Pancreas (tissue), 10 donors: ENCODE results near the gene ACOX1. TPM values are rescaled to one million over a fixed set of nuclear protein-coding genes. Genes with fewer than 3 reads are reported as not detected.
A peak's percentile ranks its signal among the peaks of the same experiment; 100 is the strongest.

ENCODE experiments used
- ATAC-seq, 4 donors: fragments of 200-7000 bp; cut with Tn5 transposase; one replicate each; pipeline versions ENCODE4 v1.8.0 to v1.9.1; 2020; ENCODE audit warnings: mild to moderate bottlenecking in 4 of 4, moderate library complexity in 4 of 4
- DNase-seq, 6 donors: peaks; one replicate each; pipeline ENCODE4 v3.0.0-alpha.2; 2020
- FAIRE-seq: peaks from 2 replicates; lab custom pipeline; 2012; peaks lifted over from hg19 to GRCh38; lab: Jason Lieb, UNC
- H3K27ac ChIP-seq, 4 donors: fragments of 200-600 bp; sonication (generic); 1 replicate in 3 of 4; 2 replicates in 1 of 4; pipeline versions ENCODE4 v1.5.0 to v1.8.0; 2020
- H3K27me3 ChIP-seq, 4 donors: fragments of 200-600 bp; one replicate each; pipeline ENCODE4 v1.8.0; 2021
- H3K36me3 ChIP-seq, 3 donors: fragments of 200-600 bp; sonication (generic) in 1 of 3; one replicate each; pipeline versions ENCODE4 v1.5.0 to v1.8.0; 2020 to 2021
- H3K4me1 ChIP-seq, 3 donors: fragments of 200-600 bp; one replicate each; pipeline ENCODE4 v1.8.0; 2021
- H3K4me3 ChIP-seq, 4 donors: fragments of 200-600 bp; sonication (generic) in 2 of 4; one replicate each; pipeline versions ENCODE4 v1.5.0 to v1.8.0; 2020 to 2021
- H3K9me3 ChIP-seq, 4 donors: fragments of 200-600 bp; one replicate each; pipeline ENCODE4 v1.8.0; 2021
- WGBS, 2 donors: extraction: QIAGEN DNeasy Blood & Tissue Kit; methylation state at CpG; one replicate each; pipeline ENCODE4 v1.1.7; 2013; 5-methylcytosine and 5-hydroxymethylcytosine counted together
- intact Hi-C, 3 donors: fragments of 100-400 bp; cut with DNase I; formaldehyde crosslinking; loops; one replicate each; pipeline versions ENCODE4 v1.11.1 to v1.14.2; 2022
- polyA plus RNA-seq, 2 donors: library from polyadenylated mRNA; stranded (reverse); fragments of 200-250 nt; gene quantifications; one replicate each; pipeline ENCODE4 v1.2.3, GENCODE V29; 2013
- total RNA-seq, 6 donors: library from RNA; stranded (reverse); fragmentation: NEBNext Ultra II Directional in 4 of 6; extraction: Animal tissue kit (Norgen Biotek cat#: 25700) in 4 of 6; gene quantifications; one replicate each; pipeline versions ENCODE4 v1.2.1 to v1.2.4, GENCODE V29; 2021 to 2023
- TF ChIP-seq, protein P1 (sequence below), 4 donors: fragments of 200-600 bp; sonication (generic) in 3 of 4; IDR thresholded peaks; one replicate each; pipeline versions ENCODE4 v1.5.0 to v1.8.0; 2021; ENCODE audit warnings: antibody characterized with exemption in 4 of 4
- donor health status: healthy with polysubstance abuse.
- donor health status: DM: no; HTN: no; CAD: no; lungs with moderate emphysema.
- donor health status: DM: no; HTN: no; CAD: no.
- donor health status: control.
- donor health status: control.
- donor health status: Bipolar disorder and iron deficiency.
- donor health status: DM: yes; HTN: yes; CAD: no.
- donor health status: DM: no; HTN: no; CAD: no.
- donor health status: DM: no; HTN: no; CAD: no.
- donor health status: DM: yes; HTN: yes; CAD: no.

ACOX1 gene
- total and polyA plus RNA-seq, 8 donors = 16.3 to 74.2 (median 57.5) TPM

DNA sequence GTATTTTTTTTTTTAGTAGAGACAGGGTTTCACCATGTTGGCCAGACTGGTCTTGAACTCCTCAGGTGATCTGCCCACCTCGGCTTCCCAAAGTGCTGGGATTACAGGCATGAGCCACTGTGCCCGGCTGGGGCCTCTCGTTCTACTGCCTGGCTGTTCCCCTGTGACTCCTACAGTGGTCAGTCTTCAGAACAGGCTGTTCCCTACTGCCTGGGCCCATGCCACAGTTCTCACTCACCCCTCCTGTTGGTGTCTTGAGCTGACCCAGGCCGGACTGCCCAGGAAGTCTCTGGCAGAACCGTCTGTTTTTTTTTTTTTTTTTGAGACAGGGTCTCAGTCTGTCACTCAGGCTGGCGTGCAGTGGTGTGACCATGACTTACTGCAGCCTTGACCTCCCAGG lies 24.9 kb upstream of the ACOX1 start:
- intact Hi-C loops = loop anchor here in 1 of 3 donors (2.0 kb wide), 1 partner anchor 99 kb away; the partner anchor contains the start of gene MRPL38
- Histone ChIP-seq H3K27me3 (no peaks in the 10 kb centered on the region), H3K27ac (peak overlapping the region; percentile 73 to 79 (median 77)), H3K4me3 (no peak overlapping the region), H3K9me3 (no peaks in the 10 kb centered on the region), H3K4me1 (peaks cover 8 to 20% (median 14%) of the 10 kb centered on the region in 3 donors), H3K36me3 (no peaks in the 10 kb centered on the region)
- WGBS, 2 donors = 43 to 66% methylated on average over 6 of the region's 6 CpGs
- DNase-seq = peak in 1 of 6 donors; percentile 40
- TF ChIP-seq, protein P1, sequence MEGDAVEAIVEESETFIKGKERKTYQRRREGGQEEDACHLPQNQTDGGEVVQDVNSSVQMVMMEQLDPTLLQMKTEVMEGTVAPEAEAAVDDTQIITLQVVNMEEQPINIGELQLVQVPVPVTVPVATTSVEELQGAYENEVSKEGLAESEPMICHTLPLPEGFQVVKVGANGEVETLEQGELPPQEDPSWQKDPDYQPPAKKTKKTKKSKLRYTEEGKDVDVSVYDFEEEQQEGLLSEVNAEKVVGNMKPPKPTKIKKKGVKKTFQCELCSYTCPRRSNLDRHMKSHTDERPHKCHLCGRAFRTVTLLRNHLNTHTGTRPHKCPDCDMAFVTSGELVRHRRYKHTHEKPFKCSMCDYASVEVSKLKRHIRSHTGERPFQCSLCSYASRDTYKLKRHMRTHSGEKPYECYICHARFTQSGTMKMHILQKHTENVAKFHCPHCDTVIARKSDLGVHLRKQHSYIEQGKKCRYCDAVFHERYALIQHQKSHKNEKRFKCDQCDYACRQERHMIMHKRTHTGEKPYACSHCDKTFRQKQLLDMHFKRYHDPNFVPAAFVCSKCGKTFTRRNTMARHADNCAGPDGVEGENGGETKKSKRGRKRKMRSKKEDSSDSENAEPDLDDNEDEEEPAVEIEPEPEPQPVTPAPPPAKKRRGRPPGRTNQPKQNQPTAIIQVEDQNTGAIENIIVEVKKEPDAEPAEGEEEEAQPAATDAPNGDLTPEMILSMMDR (IDR thresholded peaks at IDR 0.05) = no peak
- no peak for FAIRE-seq
- peak in 3 of 4 donors; percentile 8 to 23 (median 11) for ATAC-seq

DNA sequence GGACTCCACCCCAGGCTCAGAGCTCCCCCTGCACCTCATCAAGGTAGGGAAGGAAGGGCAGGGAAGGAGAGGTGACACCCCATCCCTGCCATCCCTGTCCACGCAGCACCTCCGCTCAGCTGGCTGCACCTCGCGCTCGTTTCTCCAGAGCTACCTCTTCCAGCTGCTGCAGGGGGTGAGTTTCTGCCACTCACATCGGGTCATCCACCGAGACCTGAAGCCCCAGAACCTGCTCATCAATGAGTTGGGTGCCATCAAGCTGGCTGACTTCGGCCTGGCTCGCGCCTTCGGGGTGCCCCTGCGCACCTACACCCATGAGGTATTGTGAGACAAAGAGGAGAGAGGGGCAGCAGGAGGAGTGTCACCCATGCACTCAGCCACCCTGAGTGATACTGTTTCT lies 23.1 kb upstream of the ACOX1 start:
- TF ChIP-seq, protein P1 (IDR thresholded peaks at IDR 0.05) = no peak

DNA sequence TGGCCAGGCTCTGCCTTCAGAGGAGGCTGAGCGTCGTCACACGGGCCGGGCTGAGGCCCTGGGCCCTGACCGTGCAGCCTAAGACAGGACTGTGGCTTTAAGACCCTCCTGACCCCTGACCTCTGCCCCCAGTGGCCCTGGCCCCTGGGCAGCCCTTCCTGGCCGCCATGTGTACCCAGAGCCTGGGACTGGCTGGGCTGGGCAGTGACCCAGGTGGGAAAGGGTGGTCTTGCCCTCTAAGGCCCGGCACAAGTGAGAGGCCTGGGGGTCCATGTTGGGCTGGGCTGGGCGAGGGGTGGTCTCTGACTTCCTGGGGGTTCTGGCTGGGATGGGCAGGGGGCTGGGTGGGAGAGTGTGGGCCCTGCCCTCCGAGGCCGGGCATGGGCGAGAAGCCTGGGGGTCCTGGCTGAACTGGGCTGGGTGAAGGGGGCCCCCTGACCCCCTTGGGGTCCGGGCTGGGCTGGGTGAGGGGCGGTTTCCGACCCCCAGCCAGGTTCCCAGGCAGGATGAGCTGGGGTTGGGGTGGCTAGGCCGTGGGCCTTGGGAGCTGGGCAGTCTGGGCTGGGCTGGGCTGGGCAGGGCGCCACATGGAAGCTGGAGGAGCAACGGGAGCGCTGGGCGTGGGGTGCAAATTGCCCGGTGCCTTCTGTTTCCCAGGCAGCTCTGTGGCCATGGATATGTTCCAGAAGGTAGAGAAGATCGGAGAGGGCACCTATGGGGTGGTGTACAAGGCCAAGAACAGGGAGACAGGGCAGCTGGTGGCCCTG lies 22.0 kb upstream of the ACOX1 start, which contains the start of gene CDK3:
TSS of gene CDK3 (plus strand) at position 101 of the 767 bp plus-strand sequence. CDS start at position 672, 571 bp downstream.
- Histone ChIP-seq H3K9me3 (no peaks in the 10 kb centered on the region), H3K27ac (peak within 1 kb of the TSS in 3 of 4 donors; percentile 2 to 60 (median 25)), H3K27me3 (no peaks in the 10 kb centered on the region), H3K4me3 (no peak within 1 kb of the TSS), H3K4me1 (peaks cover 8 to 20% (median 14%) of the 10 kb centered on the region in 3 donors), H3K36me3 (no peaks in the 10 kb centered on the region)
- ATAC-seq (peak; percentile 1 to 39 (median 30)), FAIRE-seq (no peak), DNase-seq (peak in 4 of 6 donors; percentile 42 to 80 (median 72))
- WGBS, 2 donors = 68 to 69% methylated on average over 20 to 21 of the region's 21 CpGs
- TF ChIP-seq, protein P1 (IDR thresholded peaks at IDR 0.05) = peak in 1 of 4 donors; percentile 7
- intact Hi-C loops = no loop called here

More for the DNA sequence above, 23.1 kb upstream of the ACOX1 start:
- DNase-seq (peak in 1 of 6 donors; percentile 57), ATAC-seq (no peak), FAIRE-seq (no peak)
- no peaks in the 10 kb centered on the region for H3K36me3 ChIP-seq
- H3K9me3 ChIP-seq = no peaks in the 10 kb centered on the region
- no peak overlapping the region for H3K4me3 ChIP-seq
- H3K27ac ChIP-seq = peak overlapping the region in 2 of 4 donors; percentile 17 to 60
- intact Hi-C loops = no loop called here
- H3K4me1 ChIP-seq = peaks cover 8 to 20% (median 14%) of the 10 kb centered on the region in 3 donors
- 95 to 96% methylated on average over 12 of the region's 12 CpGs for WGBS, 2 donors
- no peaks in the 10 kb centered on the region for H3K27me3 ChIP-seq

DNA sequence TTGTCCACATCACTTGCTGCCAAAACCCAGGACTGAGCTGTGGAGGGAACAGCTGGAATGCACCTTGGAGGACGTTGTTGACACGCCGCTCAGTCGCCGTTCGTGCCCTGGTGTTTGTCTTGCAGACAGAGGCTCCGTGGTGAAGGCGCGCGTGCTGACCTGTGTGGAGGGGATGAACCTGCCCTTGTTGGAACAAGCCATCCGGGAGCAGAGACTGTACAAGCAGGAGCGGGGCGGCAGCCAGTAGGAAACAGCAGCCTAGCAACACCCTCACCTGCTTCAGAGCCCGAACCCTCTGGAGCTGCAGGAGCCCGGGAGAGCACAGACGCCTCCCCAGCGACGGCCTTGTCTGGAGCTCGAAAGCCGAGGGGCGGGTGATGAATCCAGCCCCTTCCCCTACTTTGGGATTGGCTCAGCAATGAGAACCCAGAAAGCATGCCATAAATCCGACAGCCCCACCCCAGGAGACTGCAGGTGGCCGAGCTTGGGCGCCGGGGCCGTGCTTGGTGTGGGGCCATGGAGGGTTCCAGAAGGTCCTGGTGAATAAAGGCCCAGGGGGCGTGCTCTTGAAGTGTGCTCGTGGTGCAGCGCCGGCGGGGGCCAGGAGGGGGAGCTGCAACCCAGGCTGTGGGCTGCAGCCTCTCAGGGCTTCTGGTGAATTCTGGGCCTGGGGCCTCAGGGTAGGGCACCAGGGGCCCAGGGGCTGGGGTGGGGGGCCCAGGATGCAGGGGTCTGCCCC lies 21.2 kb upstream of the ACOX1 start:
- Histone ChIP-seq H3K27ac (peak overlapping the region in 2 of 4 donors; percentile 2 to 60), H3K4me3 (no peak overlapping the region), H3K4me1 (peaks cover 8 to 20% (median 14%) of the 10 kb centered on the region in 3 donors), H3K36me3 (no peaks in the 10 kb centered on the region), H3K9me3 (no peaks in the 10 kb centered on the region), H3K27me3 (no peaks in the 10 kb centered on the region)
- DNase-seq = peak in 5 of 6 donors; percentile 43 to 86 (median 77)
- FAIRE-seq = no peak
- TF ChIP-seq, protein P1 (IDR thresholded peaks at IDR 0.05) = peak; percentile 51 to 67 (median 56)
- ATAC-seq = peak; percentile 47 to 65 (median 62)
- 61 to 62% methylated on average over 31 of the region's 31 CpGs for WGBS, 2 donors
- intact Hi-C loops = no loop called here
